HUES48 (cell line): ENCODE data around the gene SP3.

Experiments
- H3K27ac ChIP-seq: one replicate; pipeline ENCODE4 v1.7.0; 2013; ENCODE audit warnings: low read depth, low read length, inconsistent platforms
- H3K27me3 ChIP-seq: 2 replicates; pipeline ENCODE4 v1.6.1; 2013; ENCODE audit warnings: mild to moderate bottlenecking, low read length; ENCODE audit not compliant: control insufficient read depth, insufficient read depth
- H3K36me3 ChIP-seq: 2 replicates; pipeline ENCODE4 v1.6.1; 2013; ENCODE audit warnings: low read length; ENCODE audit not compliant: control insufficient read depth, insufficient read depth
- H3K4me1 ChIP-seq: 2 replicates; pipeline ENCODE4 v1.6.1; 2013; ENCODE audit warnings: mild to moderate bottlenecking, low read length; ENCODE audit not compliant: control insufficient read depth, insufficient read depth
- H3K4me3 ChIP-seq: 2 replicates; pipeline ENCODE4 v1.5.1; 2013; ENCODE audit warnings: mild to moderate bottlenecking, low read depth, low read length
- H3K9ac ChIP-seq: 2 replicates; pipeline ENCODE4 v1.6.1; 2013; ENCODE audit warnings: mild to moderate bottlenecking, low read depth, low read length, moderate library complexity
- H3K9me3 ChIP-seq: 2 replicates; pipeline ENCODE4 v1.6.1; 2013; ENCODE audit warnings: low read length; ENCODE audit not compliant: control insufficient read depth, insufficient read depth

SP3 gene

GRCh38 chr2:173964565-173965371, 405 bp downstream of the SP3 start:
- Histone ChIP-seq H3K9ac (peak overlapping the region; percentile 89), H3K27ac (peak overlapping the region; percentile 100), H3K4me3 (peak overlapping the region; percentile 97), H3K9me3 (no peaks in the 10 kb centered on the region), H3K36me3 (no peaks in the 10 kb centered on the region; the same call in 1 of the 2 replicates), H3K4me1 (peaks cover 33% of the 10 kb centered on the region), H3K27me3 (no peaks in the 10 kb centered on the region)

- peak overlapping the region; percentile 75 for H3K4me3 ChIP-seq
- H3K4me1 ChIP-seq: peaks cover 28% of the 10 kb centered on the region
Observed at GRCh38 chr2:173963817-173964564, 1.2 kb downstream of the SP3 start.

DNA sequence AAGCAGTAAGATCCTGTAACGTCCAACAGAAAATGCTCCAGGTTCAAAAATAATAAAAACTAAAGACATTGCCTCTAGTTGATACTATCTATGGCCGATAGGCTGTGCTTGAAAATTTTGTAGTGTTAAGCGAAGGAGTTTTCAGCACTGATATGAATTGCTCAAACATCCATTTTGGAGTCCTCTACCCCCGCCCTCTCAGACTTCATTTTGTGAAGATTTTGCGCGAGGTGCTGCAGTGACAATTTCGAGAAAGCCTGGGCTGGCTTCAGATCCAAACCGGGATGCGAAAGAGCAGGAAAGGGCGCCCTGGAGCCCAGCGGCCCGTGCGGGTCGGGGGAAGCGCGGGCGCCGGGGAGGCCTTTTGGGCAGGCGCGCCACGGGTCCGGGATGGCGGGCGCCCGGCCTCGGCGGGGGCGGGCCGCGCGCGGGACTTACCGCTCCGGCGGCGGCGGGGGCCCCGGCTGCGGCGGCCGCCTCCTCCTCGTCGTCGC, 1.8 kb downstream of the SP3 start:
- H3K27me3 ChIP-seq: no peaks in the 10 kb centered on the region
- peak overlapping the region; percentile 100 for H3K27ac ChIP-seq
- H3K9ac ChIP-seq: peak overlapping the region; percentile 84
- peaks cover 23% of the 10 kb centered on the region for H3K4me1 ChIP-seq
- H3K4me3 ChIP-seq: peak overlapping the region; percentile 75
- H3K9me3 ChIP-seq: no peaks in the 10 kb centered on the region
- no peaks in the 10 kb centered on the region; the same call in 1 of the 2 replicates for H3K36me3 ChIP-seq

More at GRCh38 chr2:173963817-173964564, 1.2 kb downstream of the SP3 start:
- Histone ChIP-seq H3K9me3 (no peaks in the 10 kb centered on the region), H3K27ac (peak overlapping the region; percentile 100), H3K27me3 (no peaks in the 10 kb centered on the region), H3K36me3 (no peaks in the 10 kb centered on the region; the same call in 1 of the 2 replicates), H3K9ac (peak overlapping the region; percentile 84)

DNA sequence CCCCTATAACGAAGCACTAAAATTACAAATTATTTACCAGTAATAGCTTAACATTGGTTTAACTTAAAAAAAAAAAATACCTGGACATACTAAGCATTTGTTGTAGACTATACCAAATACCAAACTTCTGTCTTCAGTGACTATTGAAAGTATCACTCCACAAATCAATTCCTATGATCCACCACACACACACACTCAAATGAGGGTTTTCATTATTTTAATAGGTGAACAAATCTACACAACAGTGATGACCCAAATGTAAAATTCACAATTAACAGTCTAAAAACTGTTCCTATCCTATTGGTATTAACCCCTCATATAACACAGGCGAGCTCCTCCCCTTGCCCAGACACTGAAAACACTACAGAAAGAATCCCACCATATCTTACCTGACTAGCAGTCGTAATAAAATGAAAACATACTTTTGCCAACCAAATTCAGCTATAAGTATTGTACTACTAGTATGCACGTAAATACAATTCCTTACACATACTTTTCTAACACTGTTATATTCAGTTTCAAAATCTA, 2.5 kb downstream of the SP3 start:
- H3K4me1 ChIP-seq: peaks cover 23% of the 10 kb centered on the region
- H3K27ac ChIP-seq: peak overlapping the region; percentile 100
- no peaks in the 10 kb centered on the region; the same call in 1 of the 2 replicates for H3K36me3 ChIP-seq
- no peaks in the 10 kb centered on the region for H3K27me3 ChIP-seq
- H3K9ac ChIP-seq: peak overlapping the region; percentile 84
- no peaks in the 10 kb centered on the region for H3K9me3 ChIP-seq
- peak overlapping the region; percentile 75 for H3K4me3 ChIP-seq

DNA sequence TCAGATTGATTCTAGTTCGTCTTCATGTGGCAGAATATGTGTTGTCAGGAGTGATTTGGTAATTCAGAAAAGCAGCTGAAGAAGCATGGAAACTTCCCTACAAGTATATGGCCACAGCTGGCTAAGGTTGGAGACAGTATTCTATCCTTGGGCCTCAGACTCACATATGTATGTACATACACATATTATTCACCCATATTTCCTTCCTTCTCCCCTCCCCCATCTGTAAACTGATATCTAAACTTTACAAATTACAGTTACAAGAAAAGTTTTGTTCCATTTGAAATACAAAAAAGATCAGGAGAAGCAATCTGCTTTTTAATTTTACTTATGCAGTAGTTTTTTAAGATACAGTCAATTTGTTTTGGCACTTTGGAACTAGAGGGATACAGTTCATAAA, 3.1 kb downstream of the SP3 start:
- Histone ChIP-seq H3K4me3 (peak overlapping the region; percentile 75), H3K27ac (no peak overlapping the region), H3K27me3 (no peaks in the 10 kb centered on the region), H3K36me3 (no peaks in the 10 kb centered on the region; the same call in 1 of the 2 replicates), H3K4me1 (peaks cover 23% of the 10 kb centered on the region), H3K9me3 (no peaks in the 10 kb centered on the region), H3K9ac (no peak overlapping the region)

DNA sequence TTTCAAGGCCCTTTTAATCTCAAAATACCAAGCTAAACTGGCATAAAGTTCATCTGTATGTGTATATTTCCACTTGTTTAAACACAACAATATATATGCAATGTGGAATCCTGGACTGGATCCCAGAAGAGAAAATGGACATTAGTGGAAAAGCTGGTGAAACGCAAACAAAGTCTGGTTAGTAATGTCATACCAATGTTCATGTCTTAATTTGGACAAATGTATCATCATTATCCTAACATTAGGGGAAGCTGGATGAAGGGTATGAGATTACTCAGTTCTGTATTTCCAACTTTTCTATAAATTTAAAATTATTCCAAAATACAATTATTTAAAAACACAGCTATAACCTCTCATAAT, 3.8 kb downstream of the SP3 start:
- 0 out of 2 replicates have a peak overlapping the region, but pooled peaks have one; percentile 75 for H3K4me3 ChIP-seq
- no peaks in the 10 kb centered on the region for H3K27me3 ChIP-seq
- H3K9me3 ChIP-seq: no peaks in the 10 kb centered on the region
- H3K4me1 ChIP-seq: peaks cover 17% of the 10 kb centered on the region
- H3K9ac ChIP-seq: no peak overlapping the region
- H3K27ac ChIP-seq: no peak overlapping the region
- H3K36me3 ChIP-seq: peaks cover 6% of the 10 kb centered on the region; the same call in 1 of the 2 replicates

DNA sequence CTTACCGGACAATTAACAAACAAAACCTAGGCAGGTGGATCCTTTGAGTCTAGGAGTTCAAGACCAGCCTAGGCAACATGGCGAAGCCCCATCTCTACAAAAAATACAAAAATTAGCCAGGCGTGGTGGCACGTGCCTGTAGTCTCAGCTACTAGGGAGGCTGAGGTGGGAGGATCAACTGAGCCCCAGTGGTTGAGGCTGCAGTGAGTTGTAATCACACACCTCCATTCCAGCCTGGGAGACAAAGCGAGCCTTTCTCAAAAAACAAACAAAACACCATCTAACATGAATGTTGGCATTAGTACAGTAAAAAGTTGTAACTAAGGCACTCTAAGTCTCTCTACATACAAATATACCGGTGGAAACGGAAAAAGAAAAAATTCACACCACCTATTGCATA, 5.3 kb downstream of the SP3 start:
- Histone ChIP-seq H3K4me3 (no peak overlapping the region), H3K4me1 (peaks cover 13% of the 10 kb centered on the region; the same call in 1 of the 2 replicates), H3K36me3 (peaks cover 20% of the 10 kb centered on the region)

GRCh38 chr2:173959358-173959884, 5.8 kb downstream of the SP3 start:
- H3K4me1 ChIP-seq: peaks cover 13% of the 10 kb centered on the region; the same call in 1 of the 2 replicates
- H3K27me3 ChIP-seq: no peaks in the 10 kb centered on the region
- no peak overlapping the region for H3K27ac ChIP-seq
- no peak overlapping the region for H3K4me3 ChIP-seq
- H3K9me3 ChIP-seq: no peaks in the 10 kb centered on the region
- peaks cover 25% of the 10 kb centered on the region for H3K36me3 ChIP-seq
- no peak overlapping the region for H3K9ac ChIP-seq

More for the DNA sequence above, 5.3 kb downstream of the SP3 start:
- H3K27ac ChIP-seq: no peak overlapping the region
- no peaks in the 10 kb centered on the region for H3K9me3 ChIP-seq
- no peaks in the 10 kb centered on the region for H3K27me3 ChIP-seq
- H3K9ac ChIP-seq: no peak overlapping the region

- H3K4me3 ChIP-seq: no peak overlapping the region
- no peaks in the 10 kb centered on the region for H3K27me3 ChIP-seq
- H3K36me3 ChIP-seq: peaks cover 33% of the 10 kb centered on the region
- no peaks in the 10 kb centered on the region for H3K9me3 ChIP-seq
- peaks cover 13% of the 10 kb centered on the region; the same call in 1 of the 2 replicates for H3K4me1 ChIP-seq
- no peak overlapping the region for H3K9ac ChIP-seq
- H3K27ac ChIP-seq: no peak overlapping the region
Observed at GRCh38 chr2:173958198-173958846, 6.9 kb downstream of the SP3 start.

- no peaks in the 10 kb centered on the region; the same call in 1 of the 2 replicates for H3K9me3 ChIP-seq
- H3K36me3 ChIP-seq: peaks cover 41% of the 10 kb centered on the region
- H3K27ac ChIP-seq: no peak overlapping the region
- H3K4me1 ChIP-seq: peaks cover 13% of the 10 kb centered on the region; the same call in 1 of the 2 replicates
- no peak overlapping the region for H3K9ac ChIP-seq
- H3K27me3 ChIP-seq: no peaks in the 10 kb centered on the region
- H3K4me3 ChIP-seq: no peak overlapping the region
Observed at GRCh38 chr2:173957517-173957916, 7.7 kb downstream of the SP3 start.
